SJSA1 (cell line): Measurements from ENCODE around the gene ZNF574. TPM values are rescaled to one million over a fixed set of nuclear protein-coding genes. Genes with fewer than 3 reads are reported as not detected.

Source experiments
- DNase-seq, 2 experiments: peaks; one replicate each; pipeline ENCODE4 v3.0.0-alpha.2; 2015 to 2020; ENCODE audit warnings: low spot score in 2 of 2, low read depth in 1 of 2
- H3K27ac ChIP-seq: fragments of 250-450 bp; sonication (Bioruptor Pico); 2 replicates; pipeline ENCODE4 v1.5.1; 2020; ENCODE audit warnings: mild to moderate bottlenecking, moderate library complexity
- H3K27me3 ChIP-seq: fragments of 250-450 bp; sonication (Bioruptor Pico); replicated peaks from 2 replicates; pipeline ENCODE4 v1.5.1; 2020; ENCODE audit warnings: mild to moderate bottlenecking, moderate library complexity
- H3K36me3 ChIP-seq: fragments of 250-450 bp; sonication (Bioruptor Pico); 2 replicates; pipeline ENCODE4 v1.5.1; 2020; ENCODE audit warnings: mild to moderate bottlenecking
- H3K4me1 ChIP-seq: fragments of 250-450 bp; sonication (Bioruptor Pico); replicated peaks from 2 replicates; pipeline ENCODE4 v1.6.1; 2021; ENCODE audit warnings: mild to moderate bottlenecking
- H3K4me3 ChIP-seq: fragments of 250-450 bp; sonication (Bioruptor Pico); 2 replicates; pipeline ENCODE4 v1.5.1; 2020; ENCODE audit warnings: mild to moderate bottlenecking
- H3K9me3 ChIP-seq: fragments of 250-450 bp; sonication (Bioruptor Pico); replicated peaks from 2 replicates; pipeline ENCODE4 v1.5.1; 2020; ENCODE audit warnings: mild to moderate bottlenecking
- total RNA-seq: library from RNA; depleted of rRNA; stranded (reverse); fragments of >200 nt; shearing (Covaris generic); gene quantifications from 2 replicates; pipeline ENCODE4 v1.2.3, GENCODE V29; 2014

ZNF574 gene
- total RNA-seq, 1 experiment from 2014 or later, result 23.0 TPM

DNA sequence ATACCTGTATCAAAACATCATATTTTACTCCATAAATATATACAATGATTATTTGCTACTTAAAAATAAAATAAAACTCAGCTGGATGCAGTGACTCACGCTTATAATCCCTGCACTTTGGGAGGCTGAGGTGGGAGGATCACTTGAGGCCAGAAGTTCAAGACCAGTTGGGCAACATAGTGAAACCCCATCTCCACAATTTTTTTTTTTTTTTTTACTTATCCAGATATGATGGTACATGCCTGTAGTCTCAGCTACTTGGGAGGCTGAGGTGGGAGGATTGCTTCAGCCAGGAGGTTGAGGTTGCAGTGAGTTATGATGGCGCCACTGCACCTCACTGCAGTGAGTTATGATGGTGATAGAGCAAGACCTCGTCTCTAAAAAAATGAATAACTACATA, 33.9 kb downstream of the ZNF574 start:
- Histone ChIP-seq H3K36me3 (no peaks in the 10 kb centered on the region), H3K9me3 (no peaks in the 10 kb centered on the region), H3K27me3 (no peaks in the 10 kb centered on the region), H3K4me3 (no peak overlapping the region), H3K4me1 (peaks cover 41% of the 10 kb centered on the region), H3K27ac (no peak overlapping the region)
- no peak for DNase-seq

DNA sequence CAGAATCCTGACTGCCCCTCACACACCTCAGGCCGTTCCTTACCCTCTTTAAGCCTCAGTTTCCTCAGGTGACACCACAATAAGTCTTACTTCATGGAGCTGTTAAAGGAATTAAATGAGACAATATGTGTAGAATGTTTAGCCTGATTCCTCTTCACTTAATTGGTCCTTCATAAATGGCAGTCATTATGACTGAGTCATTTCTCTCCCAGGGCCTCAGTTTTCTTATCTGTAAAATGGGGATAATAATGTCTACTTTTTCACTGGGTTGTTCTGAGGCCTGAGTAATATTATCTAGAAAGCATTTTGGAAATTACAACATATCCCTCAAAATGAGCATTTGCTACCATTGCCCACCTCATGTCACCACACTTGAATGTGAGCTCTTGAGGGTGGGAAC, 34.7 kb downstream of the ZNF574 start:
- no peaks in the 10 kb centered on the region for H3K9me3 ChIP-seq
- no peak overlapping the region for H3K4me3 ChIP-seq
- H3K27ac ChIP-seq, result no peak overlapping the region
- H3K36me3 ChIP-seq, result no peaks in the 10 kb centered on the region
- no peak for DNase-seq
- H3K4me1 ChIP-seq, result peaks cover 48% of the 10 kb centered on the region
- no peaks in the 10 kb centered on the region for H3K27me3 ChIP-seq

DNA sequence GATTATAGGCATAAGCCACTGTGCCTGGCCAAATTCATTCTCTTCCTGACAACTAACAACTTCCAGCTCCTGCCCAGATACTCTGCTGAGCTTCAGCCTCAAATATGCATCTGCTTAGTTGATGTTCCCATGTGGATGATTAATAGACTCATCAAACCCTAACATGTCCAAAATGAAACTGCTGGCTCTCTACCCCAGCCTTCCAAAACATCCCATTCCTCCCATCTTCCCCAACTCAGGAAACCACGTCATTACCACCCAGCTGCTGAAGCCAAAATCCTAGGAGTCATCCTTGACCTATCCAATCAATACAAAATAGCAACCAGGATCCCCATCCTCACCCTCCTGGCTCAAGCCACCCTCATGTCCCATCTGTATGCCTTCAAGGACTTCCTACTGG, 35.4 kb downstream of the ZNF574 start:
- Histone ChIP-seq H3K4me1 (peaks cover 48% of the 10 kb centered on the region), H3K4me3 (no peak overlapping the region), H3K27me3 (no peaks in the 10 kb centered on the region), H3K27ac (peak overlapping the region; percentile 50), H3K9me3 (no peaks in the 10 kb centered on the region), H3K36me3 (no peaks in the 10 kb centered on the region)
- no peak for DNase-seq

DNA sequence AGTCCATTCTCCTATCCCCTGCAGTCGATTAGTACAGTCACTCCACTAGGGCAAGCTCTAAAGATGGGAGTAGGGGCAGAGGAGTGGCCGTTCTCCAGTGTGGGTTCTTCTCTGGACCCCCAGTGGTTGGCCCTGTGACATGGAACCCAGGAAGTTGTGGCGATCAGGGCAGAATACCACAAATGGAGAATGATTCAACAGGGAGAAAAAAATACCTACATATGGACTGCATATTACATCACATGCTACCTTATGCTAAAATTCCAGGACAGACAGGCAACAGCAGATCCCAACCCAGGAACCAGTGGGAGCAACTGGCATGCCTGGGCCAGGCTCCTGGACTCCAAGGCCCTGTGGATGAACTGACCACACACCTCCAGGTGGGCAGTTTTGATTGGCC, 35.8 kb downstream of the ZNF574 start:
- H3K4me1 ChIP-seq, result peaks cover 48% of the 10 kb centered on the region
- no peaks in the 10 kb centered on the region for H3K27me3 ChIP-seq
- H3K9me3 ChIP-seq, result no peaks in the 10 kb centered on the region
- no peak for DNase-seq
- no peaks in the 10 kb centered on the region for H3K36me3 ChIP-seq
- H3K27ac ChIP-seq, result peak overlapping the region; percentile 50
- H3K4me3 ChIP-seq, result no peak overlapping the region

DNA sequence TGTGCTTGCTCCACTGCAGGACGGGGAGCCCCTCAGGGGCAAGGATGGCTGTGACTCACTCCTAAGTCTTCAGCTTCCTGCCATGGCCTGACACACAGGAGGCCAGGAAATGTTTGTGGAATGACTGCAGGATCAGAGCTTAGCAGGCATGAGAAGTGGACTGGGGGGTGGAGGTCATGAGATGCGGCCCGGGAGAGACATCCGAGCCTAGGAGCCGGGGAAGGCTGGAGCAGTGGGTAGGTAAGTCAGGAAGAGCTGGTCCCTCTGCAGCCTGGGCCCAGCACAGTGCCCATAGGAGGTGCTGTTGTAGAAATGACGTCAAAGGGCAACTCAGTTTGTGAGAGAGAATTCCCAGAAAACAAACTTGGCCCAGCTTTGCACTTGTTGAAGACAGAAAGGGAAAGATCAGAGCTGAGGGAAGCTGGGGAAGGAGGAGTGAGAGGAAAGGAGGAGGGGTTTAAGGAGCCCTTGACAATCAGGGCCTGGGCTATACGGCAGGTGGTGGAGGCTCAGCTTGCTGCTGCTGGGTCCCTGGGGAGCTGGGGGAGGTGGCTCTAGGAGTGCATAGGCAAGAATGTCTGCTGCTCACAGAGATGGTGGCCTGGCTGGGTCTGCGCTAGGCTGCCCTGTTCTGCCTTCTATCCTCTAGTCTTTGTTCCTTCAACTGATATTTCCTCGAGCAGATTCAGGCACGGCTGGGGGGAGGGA, 37.8 kb downstream of the ZNF574 start:
- no peaks in the 10 kb centered on the region for H3K27me3 ChIP-seq
- H3K27ac ChIP-seq, result peak overlapping the region; percentile 50
- peaks cover 48% of the 10 kb centered on the region for H3K4me1 ChIP-seq
- no peaks in the 10 kb centered on the region for H3K36me3 ChIP-seq
- peak; percentile 83 to 93 for DNase-seq
- H3K9me3 ChIP-seq, result no peaks in the 10 kb centered on the region
- no peak overlapping the region for H3K4me3 ChIP-seq

DNA sequence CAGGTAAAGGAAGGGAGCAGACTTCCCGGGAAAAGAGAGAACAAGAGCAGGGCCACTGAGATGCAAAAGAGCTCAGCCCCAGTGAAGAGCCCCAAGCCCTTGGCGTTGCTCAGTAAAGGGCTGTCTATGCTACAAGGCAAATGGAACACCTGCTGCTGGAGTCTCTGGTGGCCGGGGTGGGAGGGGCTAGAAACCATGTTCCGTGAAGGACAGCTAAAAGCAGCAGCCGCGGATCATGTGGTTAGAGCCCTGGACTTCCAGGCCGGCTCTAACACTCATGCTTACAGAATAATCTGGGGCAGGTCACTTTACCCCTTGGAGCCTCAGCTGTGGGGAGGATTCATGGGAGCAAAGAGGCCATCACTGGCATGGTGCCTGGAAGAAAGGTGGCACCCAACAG, 38.4 kb downstream of the ZNF574 start:
- H3K36me3 ChIP-seq, result no peaks in the 10 kb centered on the region
- no peak overlapping the region for H3K4me3 ChIP-seq
- H3K9me3 ChIP-seq, result no peaks in the 10 kb centered on the region
- H3K4me1 ChIP-seq, result peaks cover 48% of the 10 kb centered on the region
- no peak for DNase-seq
- H3K27me3 ChIP-seq, result no peaks in the 10 kb centered on the region
- H3K27ac ChIP-seq, result peak overlapping the region; percentile 50; the same call in 1 of the 2 replicates

DNA sequence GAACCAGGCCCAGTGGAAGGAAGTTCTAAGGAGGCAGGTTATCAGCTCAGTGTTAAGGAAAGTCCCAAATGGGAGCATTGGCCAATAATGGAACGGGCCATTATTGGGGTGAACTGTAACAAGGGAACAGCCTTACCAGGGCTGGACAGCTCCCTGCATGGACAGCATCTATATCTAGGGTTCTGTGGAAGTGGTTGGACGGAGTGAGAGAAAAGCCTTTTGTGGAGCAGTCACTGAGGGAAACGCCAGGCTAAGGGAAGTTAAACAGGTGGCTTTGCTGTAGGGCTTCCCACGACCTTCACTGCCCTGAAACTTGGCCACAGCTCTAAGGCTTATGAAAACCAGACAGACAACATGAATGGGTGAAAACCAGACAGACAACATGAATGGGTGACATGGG, 39.3 kb downstream of the ZNF574 start:
- H3K4me3 ChIP-seq, result no peak overlapping the region
- H3K27ac ChIP-seq, result no peak overlapping the region
- H3K36me3 ChIP-seq, result no peaks in the 10 kb centered on the region
- DNase-seq, result no peak
- no peaks in the 10 kb centered on the region for H3K9me3 ChIP-seq
- H3K4me1 ChIP-seq, result peaks cover 48% of the 10 kb centered on the region
- no peaks in the 10 kb centered on the region for H3K27me3 ChIP-seq

DNA sequence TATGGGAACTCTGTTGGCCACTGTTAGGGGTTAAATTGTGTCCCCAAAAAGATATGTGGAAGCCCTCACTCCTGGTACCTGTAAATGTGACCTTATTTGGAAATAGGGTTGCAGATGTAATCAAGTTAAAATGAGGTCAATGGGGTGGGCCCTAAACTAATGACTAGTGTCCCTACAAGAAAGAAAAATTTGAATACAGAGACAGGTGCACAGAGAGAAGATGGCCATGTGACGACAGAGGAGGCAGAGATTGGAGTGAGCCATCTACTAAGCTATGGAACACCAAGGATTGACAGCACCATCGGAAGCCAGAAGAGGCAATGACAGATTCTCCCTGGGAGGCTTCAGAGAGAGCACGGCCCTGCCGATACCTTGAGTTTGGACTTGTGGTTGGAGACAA, 39.7 kb downstream of the ZNF574 start:
- peaks cover 50% of the 10 kb centered on the region for H3K4me1 ChIP-seq
- H3K36me3 ChIP-seq, result no peaks in the 10 kb centered on the region
- DNase-seq, result no peak
- H3K27ac ChIP-seq, result no peak overlapping the region
- H3K4me3 ChIP-seq, result no peak overlapping the region
- no peaks in the 10 kb centered on the region for H3K27me3 ChIP-seq
- H3K9me3 ChIP-seq, result no peaks in the 10 kb centered on the region

DNA sequence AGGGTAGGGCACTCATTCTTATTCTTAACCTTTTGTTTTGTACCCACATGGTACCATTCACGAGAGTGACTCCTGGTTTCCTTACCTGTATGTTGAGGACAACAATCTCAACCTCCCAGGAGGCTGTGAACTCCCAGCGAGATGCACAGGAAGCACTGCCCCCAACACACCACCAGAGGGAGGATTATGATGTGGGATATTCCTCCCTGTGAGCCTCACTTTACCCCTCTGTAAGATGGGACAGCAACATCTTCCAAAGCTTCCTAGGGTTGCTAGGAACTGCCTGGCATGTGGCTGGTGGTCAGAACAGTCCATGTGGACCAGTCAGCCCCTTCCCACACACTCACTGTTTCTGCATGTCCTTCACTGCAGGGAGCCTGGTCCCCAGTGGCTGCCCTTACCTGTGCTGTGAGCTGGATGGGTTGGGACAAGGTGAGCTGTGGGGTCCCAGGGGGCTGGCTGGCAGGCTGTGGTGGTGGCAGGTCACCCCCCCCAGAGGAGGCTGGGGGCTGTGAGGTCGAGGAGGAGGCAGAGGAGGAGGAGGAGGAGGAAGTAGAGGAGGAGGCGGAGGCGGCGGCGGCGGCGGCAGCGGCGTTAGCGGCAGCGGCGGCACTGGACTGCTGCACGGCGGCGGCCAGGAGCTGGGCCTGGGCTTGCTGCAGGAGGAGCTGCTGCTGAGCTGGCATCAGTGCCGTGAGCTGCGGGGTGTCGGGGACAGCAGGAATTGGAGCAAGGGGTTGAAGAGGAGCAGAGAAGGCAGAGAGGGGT, 40.5 kb downstream of the ZNF574 start:
- H3K27me3 ChIP-seq, result no peaks in the 10 kb centered on the region
- no peaks in the 10 kb centered on the region for H3K9me3 ChIP-seq
- H3K4me1 ChIP-seq, result peaks cover 50% of the 10 kb centered on the region
- H3K36me3 ChIP-seq, result no peaks in the 10 kb centered on the region
- no peak for DNase-seq
- H3K4me3 ChIP-seq, result no peak overlapping the region
- no peak overlapping the region for H3K27ac ChIP-seq

DNA sequence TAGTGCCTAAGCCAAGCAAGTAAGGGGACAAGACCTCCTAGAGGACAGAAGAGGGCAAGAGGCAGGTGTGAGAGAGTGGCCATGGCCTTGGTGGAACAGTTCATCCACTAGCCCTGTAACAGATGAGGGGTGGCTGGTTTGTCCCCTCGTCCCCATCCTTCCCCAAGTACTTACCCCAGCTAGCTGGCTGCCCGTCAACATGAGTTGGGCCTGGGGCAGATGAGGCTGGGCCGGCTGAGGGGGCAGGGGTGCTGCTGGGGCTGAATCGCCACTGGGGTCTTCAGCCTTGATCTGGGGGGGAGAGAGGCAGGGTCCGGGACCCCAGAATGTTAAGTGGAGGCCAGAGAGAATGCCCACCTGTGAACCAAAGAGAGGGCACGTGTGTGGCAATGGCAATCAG, 41.1 kb downstream of the ZNF574 start:
- peaks cover 50% of the 10 kb centered on the region for H3K4me1 ChIP-seq

DNA sequence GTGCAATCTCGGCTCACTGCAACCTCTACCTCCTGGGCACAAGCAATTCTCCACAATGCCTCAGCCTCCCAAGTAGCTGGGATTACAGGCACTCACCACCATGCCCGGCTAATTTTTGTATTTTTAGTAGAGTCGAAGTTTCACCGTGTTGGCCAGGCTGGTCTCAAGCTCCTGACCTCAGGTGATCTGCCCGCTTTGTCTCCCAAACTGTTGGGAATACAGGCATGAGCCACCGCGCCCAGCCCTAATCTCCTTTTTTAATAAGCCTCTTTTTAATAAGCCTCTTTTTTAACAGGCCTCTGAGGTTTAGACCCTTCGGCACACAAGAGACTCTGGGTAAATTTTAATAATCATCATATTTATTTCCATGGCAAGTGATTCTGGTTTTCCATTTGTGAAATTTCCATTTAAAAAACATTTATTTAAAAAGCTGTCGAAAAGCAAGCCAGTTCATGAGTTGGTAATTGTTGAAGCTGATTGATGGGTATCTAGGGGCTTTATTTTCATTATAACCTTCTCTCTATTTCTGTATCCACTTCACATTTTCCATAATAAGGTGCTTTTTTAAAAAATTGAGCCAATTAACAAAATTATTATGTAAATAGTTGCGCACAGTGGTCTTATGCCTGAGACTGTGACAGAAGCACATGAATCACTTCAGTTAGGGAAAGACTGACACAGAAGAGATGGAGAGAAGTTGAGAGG, 44.5 kb downstream of the ZNF574 start:
- Histone ChIP-seq H3K9me3 (no peaks in the 10 kb centered on the region), H3K36me3 (no peaks in the 10 kb centered on the region), H3K4me1 (peaks cover 18% of the 10 kb centered on the region), H3K27me3 (no peaks in the 10 kb centered on the region), H3K4me3 (no peak overlapping the region), H3K27ac (no peak overlapping the region)
- DNase-seq, result no peak

More for the DNA sequence above, 41.1 kb downstream of the ZNF574 start:
- no peak for DNase-seq
- no peak overlapping the region for H3K27ac ChIP-seq
- H3K36me3 ChIP-seq, result no peaks in the 10 kb centered on the region
- H3K27me3 ChIP-seq, result no peaks in the 10 kb centered on the region
- H3K4me3 ChIP-seq, result no peak overlapping the region
- H3K9me3 ChIP-seq, result no peaks in the 10 kb centered on the region

DNA sequence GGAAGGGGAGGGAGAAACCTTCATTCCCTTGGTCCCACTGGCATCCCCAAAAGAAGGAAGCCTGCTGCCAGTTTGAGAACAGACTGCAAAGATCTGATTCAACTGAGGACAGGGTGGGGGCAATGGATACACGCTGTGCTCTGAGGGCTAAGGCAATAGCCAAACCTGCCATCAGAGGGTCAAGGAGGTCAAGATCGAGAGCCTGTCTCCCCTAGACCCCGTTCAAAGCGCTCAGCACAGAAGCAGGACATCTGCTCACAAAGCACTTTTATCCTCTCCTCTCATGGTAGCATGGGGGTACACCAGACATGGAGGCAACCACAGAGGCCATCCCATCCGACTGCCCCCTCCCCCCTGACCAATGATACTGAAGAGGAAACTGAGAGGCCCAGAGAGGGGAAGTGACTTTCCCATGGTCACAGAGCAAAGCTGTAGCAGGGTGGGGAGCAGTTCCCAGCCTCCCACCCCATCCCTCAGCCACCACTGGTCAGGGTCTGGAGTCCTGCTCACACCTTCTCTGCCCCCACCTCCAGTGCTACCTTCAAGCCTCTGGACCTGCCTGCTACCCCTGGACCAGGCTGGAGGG, 45.2 kb downstream of the ZNF574 start:
- DNase-seq, result no peak
- Histone ChIP-seq H3K4me1 (peaks cover 16% of the 10 kb centered on the region), H3K27me3 (no peaks in the 10 kb centered on the region), H3K27ac (peak overlapping the region; percentile 61), H3K4me3 (no peak overlapping the region), H3K9me3 (no peaks in the 10 kb centered on the region), H3K36me3 (no peaks in the 10 kb centered on the region)

DNA sequence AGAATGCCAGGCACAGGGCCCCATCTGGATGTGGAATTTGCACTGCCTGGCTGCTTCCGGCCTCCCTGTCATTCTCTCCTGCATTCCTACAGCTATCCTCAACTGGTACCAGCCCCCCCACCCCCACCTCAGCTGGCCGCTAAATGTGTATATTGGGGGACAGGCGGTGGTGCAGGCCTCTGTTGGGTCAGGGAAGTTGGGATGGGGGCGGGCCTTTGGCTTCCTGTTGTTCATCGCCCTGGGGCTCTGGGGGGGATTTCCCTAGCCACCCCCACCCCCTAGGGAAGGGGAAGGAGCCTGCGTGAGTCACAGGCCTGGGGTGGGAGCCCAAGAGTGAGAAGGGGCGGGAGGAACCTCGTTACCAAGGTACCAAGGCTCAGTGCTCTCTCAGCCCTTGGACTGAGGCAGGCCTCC, 45.7 kb downstream of the ZNF574 start:
- H3K27me3 ChIP-seq, result no peaks in the 10 kb centered on the region
- no peaks in the 10 kb centered on the region for H3K9me3 ChIP-seq
- peak overlapping the region; percentile 61 for H3K27ac ChIP-seq
- peaks cover 16% of the 10 kb centered on the region for H3K4me1 ChIP-seq
- no peak overlapping the region for H3K4me3 ChIP-seq
- peak; percentile 86 to 94 for DNase-seq
- H3K36me3 ChIP-seq, result no peaks in the 10 kb centered on the region
